ENCODE measurements around the gene THAP6. TPM values are rescaled to one million over a fixed set of nuclear protein-coding genes. Genes with fewer than 3 reads are reported as not detected.
A peak's percentile ranks its signal among the peaks of the same experiment; 100 is the strongest.

THAP6 gene
- polyA plus RNA-seq (2011; rRNA removed): 10.9 and 15.1 TPM in 2 replicates
- 11.7 and 14.9 TPM in 2 replicates for polyA minus RNA-seq (2011; rRNA and poly(A)+ RNA removed)

DNA sequence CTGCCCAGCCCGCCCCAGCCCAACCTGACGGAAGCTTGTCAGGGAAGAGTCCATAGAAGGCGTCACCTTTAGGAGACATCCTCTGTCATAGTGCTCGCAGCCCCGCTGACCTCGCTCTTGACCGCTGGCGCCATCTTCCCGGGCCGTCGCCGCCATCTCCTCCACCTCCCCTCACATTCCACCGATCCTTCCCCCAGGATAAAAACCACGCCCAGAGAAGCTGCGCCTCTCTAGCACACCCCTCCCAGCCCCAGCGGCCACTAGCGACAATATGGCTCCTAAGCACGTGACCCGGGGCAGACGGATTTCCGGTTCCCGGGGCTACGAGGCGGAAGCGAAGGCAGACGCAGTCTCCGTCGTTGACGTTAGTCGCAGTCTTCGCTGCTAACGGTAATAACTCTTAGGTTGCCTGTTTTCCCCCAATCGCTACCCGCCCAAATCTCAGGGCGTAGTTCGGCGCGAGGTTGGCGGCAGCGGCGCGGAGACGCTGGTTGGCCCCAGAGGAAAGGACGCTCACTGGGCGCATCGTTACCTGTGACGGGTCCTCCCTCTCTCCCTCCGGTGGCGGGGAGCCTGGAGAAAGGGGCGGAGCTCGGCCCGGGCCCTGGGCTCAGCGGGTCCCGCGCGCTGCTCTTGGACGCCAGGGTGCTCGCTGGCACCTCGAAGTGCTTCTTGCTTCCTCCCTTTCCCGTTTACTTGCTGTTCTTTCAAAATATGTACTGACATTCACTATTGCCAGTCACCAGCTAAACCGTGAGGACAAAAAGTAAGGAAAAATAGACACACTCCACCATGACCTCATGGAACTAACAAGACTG is at the start of gene THAP6, which contains the start of gene RCHY1:
Gene THAP6, plus strand, starts transcription at position 343 of the 818 bp plus-strand sequence. CDS start 980 bp downstream, outside the sequence.
Gene RCHY1, minus strand, starts transcription at position 273 of the 818 bp plus-strand sequence. Its CDS starts 117 bp downstream, at position 156.
- H3K9me3 ChIP-seq (ENCODE audit: control insufficient read depth, insufficient read depth, low read length): no peaks in the 10 kb centered on the region
- H3K4me3 ChIP-seq (ENCODE audit: low read depth, low read length): peak within 1 kb of the TSS; percentile 88
- POLR2A ChIA-PET: interaction anchor here (0.6 to 0.9 kb wide), 4 partner anchors 28 to 875 kb away, joined by 3 to 5 read pairs (median 3); partner anchors contain the start of gene USO1
- CTCF ChIA-PET: interaction anchor here (0.6 to 1.8 kb wide), 4 partner anchors 9 to 1592 kb away, joined by 3 to 6 read pairs (median 4); no protein-coding TSS in a partner anchor
- peak within 1 kb of the TSS; percentile 90 for H3K27ac ChIP-seq (ENCODE audit: low read depth, low read length)
- TF ChIP-seq, protein P1, sequence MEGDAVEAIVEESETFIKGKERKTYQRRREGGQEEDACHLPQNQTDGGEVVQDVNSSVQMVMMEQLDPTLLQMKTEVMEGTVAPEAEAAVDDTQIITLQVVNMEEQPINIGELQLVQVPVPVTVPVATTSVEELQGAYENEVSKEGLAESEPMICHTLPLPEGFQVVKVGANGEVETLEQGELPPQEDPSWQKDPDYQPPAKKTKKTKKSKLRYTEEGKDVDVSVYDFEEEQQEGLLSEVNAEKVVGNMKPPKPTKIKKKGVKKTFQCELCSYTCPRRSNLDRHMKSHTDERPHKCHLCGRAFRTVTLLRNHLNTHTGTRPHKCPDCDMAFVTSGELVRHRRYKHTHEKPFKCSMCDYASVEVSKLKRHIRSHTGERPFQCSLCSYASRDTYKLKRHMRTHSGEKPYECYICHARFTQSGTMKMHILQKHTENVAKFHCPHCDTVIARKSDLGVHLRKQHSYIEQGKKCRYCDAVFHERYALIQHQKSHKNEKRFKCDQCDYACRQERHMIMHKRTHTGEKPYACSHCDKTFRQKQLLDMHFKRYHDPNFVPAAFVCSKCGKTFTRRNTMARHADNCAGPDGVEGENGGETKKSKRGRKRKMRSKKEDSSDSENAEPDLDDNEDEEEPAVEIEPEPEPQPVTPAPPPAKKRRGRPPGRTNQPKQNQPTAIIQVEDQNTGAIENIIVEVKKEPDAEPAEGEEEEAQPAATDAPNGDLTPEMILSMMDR (IDR thresholded peaks at IDR 0.05; ENCODE audit: low read depth, low read length): no peak
- DNase-seq (ENCODE audit: low read depth, low spot score): peak; percentile 85
- no peaks in the 10 kb centered on the region for H3K27me3 ChIP-seq (ENCODE audit: control insufficient read depth, insufficient read depth, low read length)

DNA sequence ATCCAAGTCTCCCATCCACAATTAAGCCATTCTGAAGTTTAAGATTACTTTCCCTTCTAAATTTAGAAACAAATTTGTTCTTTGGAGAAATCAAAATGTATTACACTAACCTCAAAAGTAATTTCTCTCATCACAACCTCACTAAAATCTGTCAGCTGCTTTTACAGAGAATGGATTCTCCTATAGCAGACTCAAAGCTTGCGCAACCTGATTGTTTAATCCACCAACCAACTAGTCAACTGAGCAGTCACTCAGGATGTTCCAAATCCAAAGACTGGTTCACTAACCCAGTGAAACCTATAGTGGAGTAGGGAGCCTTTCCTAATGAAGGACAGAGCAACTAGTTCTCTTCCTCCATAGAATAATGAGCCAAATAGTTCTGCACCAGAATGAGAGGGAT is 44.4 kb upstream of the THAP6 start:
- POLR2A ChIA-PET: no interaction called here
- CTCF ChIA-PET: interaction anchor here (0.6 to 2.5 kb wide), 6 partner anchors 22 to 1149 kb away, joined by 3 to 12 read pairs (median 4); no protein-coding TSS in a partner anchor

DNA sequence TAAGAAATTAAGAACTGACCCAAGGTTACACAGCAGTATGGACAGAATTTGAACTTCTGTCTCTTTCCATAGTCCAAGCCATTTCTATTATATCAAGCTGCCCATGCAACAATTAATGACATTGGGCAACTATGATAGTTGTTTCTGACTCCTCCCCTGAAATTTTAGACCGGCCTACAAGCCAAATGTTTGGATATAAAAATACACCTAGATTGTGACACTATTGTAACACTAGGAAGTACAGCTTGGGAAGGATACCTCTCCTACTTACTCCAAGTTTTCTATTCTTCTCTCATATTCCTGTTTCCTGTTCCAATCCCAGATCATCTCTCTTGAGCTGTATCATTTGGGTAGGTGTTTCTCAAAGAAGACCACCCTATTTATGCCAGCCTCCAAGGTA is 43.5 kb upstream of the THAP6 start:
- TF ChIP-seq, protein P1 (IDR thresholded peaks at IDR 0.05; ENCODE audit: low read depth, low read length): no peak
- Histone ChIP-seq H3K27ac (ENCODE audit: low read depth, low read length) (no peak overlapping the region), H3K4me3 (ENCODE audit: low read depth, low read length) (no peak overlapping the region), H3K27me3 (ENCODE audit: control insufficient read depth, insufficient read depth, low read length) (no peaks in the 10 kb centered on the region), H3K9me3 (ENCODE audit: control insufficient read depth, insufficient read depth, low read length) (no peaks in the 10 kb centered on the region)
- no peak for DNase-seq (ENCODE audit: low read depth, low spot score)
- CTCF ChIA-PET: interaction anchor here (0.9 kb wide), 1 partner anchor 539 kb away, joined by 3 read pairs; no protein-coding TSS in a partner anchor
- POLR2A ChIA-PET: no interaction called here

More for the DNA sequence above, 44.4 kb upstream of the THAP6 start:
- TF ChIP-seq, protein P1 (IDR thresholded peaks at IDR 0.05; ENCODE audit: low read depth, low read length): no peak
- DNase-seq (ENCODE audit: low read depth, low spot score): no peak
- Histone ChIP-seq H3K27ac (ENCODE audit: low read depth, low read length) (no peak overlapping the region), H3K27me3 (ENCODE audit: control insufficient read depth, insufficient read depth, low read length) (no peaks in the 10 kb centered on the region), H3K4me3 (ENCODE audit: low read depth, low read length) (no peak overlapping the region), H3K9me3 (ENCODE audit: control insufficient read depth, insufficient read depth, low read length) (no peaks in the 10 kb centered on the region)

DNA sequence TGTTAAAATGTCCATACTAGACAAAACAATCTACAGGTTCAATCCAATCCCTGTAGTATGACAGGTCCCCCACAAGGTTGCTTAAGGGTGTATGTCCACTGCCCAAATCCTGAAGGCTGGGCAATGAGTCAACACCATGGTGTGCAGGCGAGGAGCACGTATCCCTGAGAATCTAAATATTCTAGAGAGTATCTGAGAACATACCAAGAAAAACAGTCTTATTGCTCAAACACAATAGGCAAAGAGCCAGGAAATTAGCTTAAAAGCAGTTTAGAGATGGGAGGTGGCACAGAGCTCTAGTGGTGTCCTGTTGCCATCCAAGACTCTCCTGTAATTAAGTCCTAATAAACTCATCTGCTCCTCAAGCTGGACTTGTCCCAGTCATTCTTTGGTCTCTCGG is 37.1 kb upstream of the THAP6 start:
- Histone ChIP-seq H3K9me3 (ENCODE audit: control insufficient read depth, insufficient read depth, low read length) (no peaks in the 10 kb centered on the region), H3K27me3 (ENCODE audit: control insufficient read depth, insufficient read depth, low read length) (no peaks in the 10 kb centered on the region), H3K27ac (ENCODE audit: low read depth, low read length) (no peak overlapping the region), H3K4me3 (ENCODE audit: low read depth, low read length) (no peak overlapping the region)
- no peak for DNase-seq (ENCODE audit: low read depth, low spot score)
- CTCF ChIA-PET: no interaction called here
- POLR2A ChIA-PET: no interaction called here
- TF ChIP-seq, protein P1 (IDR thresholded peaks at IDR 0.05; ENCODE audit: low read depth, low read length): no peak

DNA sequence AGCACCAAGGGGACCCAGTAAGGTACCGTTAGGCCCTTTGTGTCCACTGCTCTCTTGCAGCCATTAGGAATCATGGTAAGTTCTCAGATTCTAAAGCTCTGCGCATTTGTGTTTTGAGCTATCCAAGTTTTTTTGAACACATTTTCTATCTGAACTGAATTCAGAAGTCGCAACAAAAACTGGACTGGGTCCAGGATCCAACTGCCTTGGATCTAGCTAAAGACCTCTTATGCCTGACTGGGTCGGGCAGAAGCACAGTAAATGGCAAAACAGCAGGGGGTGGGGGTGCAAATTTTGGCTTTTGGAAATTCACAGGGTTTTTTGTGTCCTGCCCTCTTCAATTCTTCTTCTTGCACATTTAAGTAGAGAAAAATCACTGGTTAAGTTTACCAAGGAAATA is 30.1 kb upstream of the THAP6 start:
- no peak for DNase-seq (ENCODE audit: low read depth, low spot score)
- Histone ChIP-seq H3K27ac (ENCODE audit: low read depth, low read length) (no peak overlapping the region), H3K27me3 (ENCODE audit: control insufficient read depth, insufficient read depth, low read length) (no peaks in the 10 kb centered on the region), H3K9me3 (ENCODE audit: control insufficient read depth, insufficient read depth, low read length) (no peaks in the 10 kb centered on the region), H3K4me3 (ENCODE audit: low read depth, low read length) (no peak overlapping the region)
- ChIA-PET CTCF (interaction anchor here (1.1 kb wide), 1 partner anchor 609 kb away, joined by 4 read pairs; no protein-coding TSS in a partner anchor), POLR2A (no interaction called here)
- TF ChIP-seq, protein P1 (IDR thresholded peaks at IDR 0.05; ENCODE audit: low read depth, low read length): no peak
